GM19463 (cell line): ENCODE data around the gene FBXL4.
"Not testable (repeated sequence)": the region's sequence is repeated elsewhere in the genome, so short reads cannot be mapped to it uniquely, and the experiment has no call there.

Source experiments
- ATAC-seq: cut with Tn5 transposase; IDR thresholded peaks from one replicate; pipeline ENCODE4 v1.9.1; 2021; ENCODE audit warnings: mild to moderate bottlenecking, moderate library complexity; ENCODE audit not compliant: unreplicated experiment

FBXL4 gene

DNA sequence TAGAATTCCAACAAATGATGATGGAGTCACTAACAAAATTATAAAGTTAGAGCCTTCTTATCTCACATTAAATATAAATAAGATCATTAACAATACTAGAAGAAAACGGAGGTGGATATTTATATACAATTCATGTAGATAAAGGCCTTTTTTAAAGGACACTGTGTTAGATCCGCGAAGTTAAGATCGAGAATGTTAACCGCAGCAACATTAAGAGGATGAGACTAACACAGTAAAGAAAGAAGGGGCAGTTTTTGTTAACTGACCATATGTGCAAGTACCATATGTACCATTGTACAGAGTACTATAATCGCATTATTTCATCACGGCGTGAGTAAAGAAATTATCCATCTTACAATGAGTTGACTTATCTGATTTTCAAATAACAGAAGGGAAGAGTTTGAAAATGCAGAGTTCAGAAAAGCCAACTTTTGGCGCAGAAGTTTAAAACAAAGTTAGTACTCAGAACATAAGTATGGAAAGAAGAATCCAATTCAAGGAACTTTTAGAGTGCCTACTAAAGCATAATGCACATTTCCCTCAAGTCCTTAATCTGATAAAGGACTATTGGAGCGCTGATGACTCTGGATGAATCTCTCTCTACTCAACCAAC, 1.4 kb downstream of the FBXL4 start:
- no peak for ATAC-seq

DNA sequence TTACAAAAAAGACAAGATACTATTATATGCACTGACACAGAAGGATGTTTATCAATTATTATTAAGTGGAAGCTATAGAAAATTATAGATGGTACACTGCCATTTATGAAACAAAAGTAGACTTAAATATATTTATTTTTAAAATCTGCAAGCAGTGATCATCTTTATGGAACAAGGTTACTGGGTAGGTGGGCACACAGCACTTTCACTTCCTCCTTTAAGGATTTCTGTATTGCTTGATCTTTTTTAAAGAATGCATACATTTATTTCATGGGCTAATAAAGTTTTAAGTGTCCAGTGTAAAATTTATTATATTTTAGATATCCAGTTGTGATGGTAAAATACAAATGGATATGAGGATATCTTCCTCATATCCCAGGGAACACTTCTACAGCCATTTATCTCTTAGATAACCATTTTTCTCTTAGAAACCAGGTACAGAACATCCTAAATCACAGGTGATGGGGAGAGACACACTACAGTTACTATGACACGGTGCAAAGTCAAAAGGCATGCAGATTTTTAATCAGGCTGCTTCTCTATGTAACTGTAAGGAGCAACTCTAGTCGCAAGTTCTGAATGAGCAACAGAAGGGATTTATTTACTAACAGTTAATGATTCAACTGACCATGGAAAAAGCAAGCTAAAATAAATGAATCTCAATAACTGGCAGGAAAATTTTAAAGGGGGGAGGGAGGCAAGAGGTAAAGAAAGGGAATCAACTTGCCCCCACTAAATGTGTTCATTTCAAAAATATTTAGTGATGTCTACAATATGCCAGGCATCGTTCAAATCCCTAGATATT, 2.2 kb downstream of the FBXL4 start:
- no peak for ATAC-seq

- no peak for ATAC-seq
Observed at GRCh38 chr6:98944598-98945081, 3.1 kb downstream of the FBXL4 start.

- no peak for ATAC-seq
Observed at GRCh38 chr6:98944168-98944567, 3.6 kb downstream of the FBXL4 start.

DNA sequence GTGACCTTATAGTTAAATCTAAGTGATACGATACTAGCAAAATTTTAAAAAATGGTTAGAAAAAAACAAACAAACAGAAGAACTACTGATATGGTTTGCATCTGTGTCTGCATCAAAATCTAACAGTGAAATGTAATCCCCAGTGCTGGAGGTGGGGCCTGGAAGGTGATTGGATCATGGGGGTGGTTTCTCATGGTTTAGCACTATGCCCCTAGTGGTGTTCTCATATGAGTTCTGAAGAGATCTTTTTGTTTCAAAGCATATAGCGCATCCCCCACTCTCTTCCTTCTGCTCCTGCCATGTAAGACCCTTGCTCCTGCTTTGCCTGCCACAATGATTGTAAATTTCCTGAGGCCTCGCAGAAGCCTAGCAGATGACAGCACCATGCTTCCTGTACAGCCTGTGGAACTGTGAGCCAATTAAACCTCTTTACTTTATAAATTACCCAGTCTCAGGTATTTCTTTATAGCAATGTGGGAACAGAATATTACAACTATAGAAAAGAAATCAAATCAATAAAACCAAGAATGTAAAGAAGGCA, 5.4 kb downstream of the FBXL4 start:
- ATAC-seq = no peak

DNA sequence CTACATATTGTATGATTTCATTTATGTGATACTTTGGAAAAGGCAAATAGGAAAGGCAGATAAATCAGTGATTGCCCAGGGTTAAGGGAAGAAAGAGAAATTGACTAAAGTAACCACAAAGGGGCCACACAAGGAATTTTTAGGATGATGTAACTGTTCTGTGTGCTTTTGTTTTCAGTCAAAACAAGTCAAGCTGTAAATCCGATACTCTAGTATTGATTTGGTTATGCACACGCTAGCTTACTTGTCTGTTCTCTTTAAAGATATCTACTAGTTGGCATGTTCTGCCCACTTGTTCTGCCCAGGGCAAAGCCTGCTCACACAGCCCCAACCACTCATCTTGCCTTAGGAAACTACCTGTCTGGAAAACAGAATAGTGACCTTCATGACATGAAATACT, 6.4 kb downstream of the FBXL4 start:
- peak; percentile 35 for ATAC-seq

DNA sequence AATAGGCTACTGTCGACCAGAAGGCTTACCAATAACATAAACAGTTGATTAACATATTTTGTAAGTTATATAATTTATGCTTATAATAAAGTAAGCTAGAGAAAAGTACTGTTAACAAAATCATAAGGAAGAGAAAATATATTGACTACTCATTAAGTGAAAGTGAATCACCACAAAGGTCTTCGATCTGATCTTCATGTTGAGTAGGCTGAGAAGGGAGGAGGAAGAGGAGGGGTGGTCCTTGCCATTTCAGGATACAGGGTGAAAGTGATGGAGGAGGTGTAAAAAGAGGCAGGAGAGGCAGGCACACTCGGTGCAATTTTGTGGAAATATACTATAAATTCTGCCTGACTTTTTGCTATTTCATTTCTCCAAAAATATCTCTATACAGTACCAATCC, 10.4 kb downstream of the FBXL4 start:
- ATAC-seq = no peak

GRCh38 chr6:98932381-98932780, 15.4 kb downstream of the FBXL4 start:
- no peak for ATAC-seq

GRCh38 chr6:98931696-98932095, 16.1 kb downstream of the FBXL4 start:
- no peak for ATAC-seq

- peak; percentile 58 for ATAC-seq
Observed at GRCh38 chr6:98929498-98930060, 18.2 kb downstream of the FBXL4 start.

- no peak for ATAC-seq
Observed at GRCh38 chr6:98928688-98929087, 19.1 kb downstream of the FBXL4 start.

DNA sequence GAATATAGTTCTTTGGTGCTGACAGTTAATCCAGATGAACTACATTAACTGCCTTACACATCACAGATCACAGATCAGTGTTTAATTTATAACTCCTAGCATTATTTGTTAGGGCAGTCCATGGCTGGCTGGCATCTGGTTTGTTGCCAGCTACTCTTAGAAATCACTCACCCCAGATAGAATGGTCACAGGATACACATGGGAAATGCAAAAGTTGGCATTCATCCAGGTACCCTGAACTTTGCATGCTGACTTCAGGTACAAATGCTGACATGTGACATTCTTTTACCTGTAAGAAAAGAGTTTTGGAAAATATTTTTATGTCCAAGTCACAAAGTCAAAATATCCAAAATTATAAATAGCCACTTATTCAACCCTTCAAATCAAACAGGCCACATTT, 20.2 kb downstream of the FBXL4 start:
- ATAC-seq = no peak

DNA sequence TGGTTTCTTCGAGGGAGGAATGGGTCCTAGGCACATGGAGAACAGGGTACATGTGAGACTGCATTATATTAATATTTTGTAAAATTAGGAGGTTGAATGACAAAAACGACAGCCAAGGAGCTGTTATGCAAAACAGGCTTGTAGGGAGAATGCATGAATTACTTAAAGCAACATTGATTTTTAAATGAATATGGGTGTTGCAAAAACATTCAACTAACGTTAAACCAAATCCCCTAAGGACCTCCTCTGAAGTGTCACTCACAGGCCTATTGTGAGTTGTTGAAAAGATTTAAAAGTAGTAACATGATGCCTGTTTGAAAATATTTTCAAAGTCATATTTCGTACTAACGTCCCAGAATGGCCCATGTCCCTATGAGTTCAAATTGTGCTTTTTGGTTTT, 21.9 kb downstream of the FBXL4 start:
- ATAC-seq = no peak

GRCh38 chr6:98924647-98925046, 23.1 kb downstream of the FBXL4 start:
- ATAC-seq = no peak

- ATAC-seq = peak; percentile 85
Observed at GRCh38 chr6:98920904-98921431, 26.8 kb downstream of the FBXL4 start.

DNA sequence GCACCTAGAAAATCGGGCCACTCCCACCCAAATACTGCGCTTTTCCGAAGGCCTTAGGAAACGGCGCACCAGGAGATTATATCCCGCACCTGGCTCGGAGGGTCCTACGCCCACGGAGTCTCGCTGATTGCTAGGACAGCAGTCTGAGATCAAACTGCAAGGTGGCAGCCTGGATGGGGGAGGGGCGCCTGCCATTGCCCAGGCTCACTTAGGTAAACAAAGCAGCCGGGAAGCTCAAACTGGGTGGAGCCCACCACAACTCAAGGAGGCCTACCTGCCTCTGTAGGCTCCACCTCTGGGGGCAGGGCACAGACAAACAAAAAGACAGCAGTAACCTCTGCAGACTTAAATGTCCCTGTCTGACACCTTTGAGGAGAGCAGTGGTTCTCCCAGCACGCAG, 36.8 kb downstream of the FBXL4 start:
- ATAC-seq = not testable (repeated sequence)

DNA sequence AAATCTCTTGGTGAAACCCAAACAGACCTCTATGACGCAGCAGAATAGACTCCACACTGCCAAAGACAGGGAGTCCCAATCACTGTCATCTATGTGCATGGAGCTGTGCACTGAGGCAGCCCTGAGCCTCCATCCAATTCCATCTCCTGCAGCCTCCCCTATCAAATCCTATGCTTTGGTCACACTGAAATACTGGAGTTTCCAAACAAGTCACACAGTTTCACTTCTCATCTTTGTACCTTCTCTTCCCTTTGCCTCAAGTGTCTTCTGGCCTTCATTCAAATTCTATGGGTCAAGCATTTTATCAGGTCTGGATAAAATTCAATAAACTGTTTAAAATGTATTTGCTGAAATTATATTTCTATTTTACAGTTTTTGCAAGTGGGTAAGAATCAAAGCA, 38.5 kb downstream of the FBXL4 start:
- ATAC-seq = no peak

GRCh38 chr6:98906342-98906741, 41.4 kb downstream of the FBXL4 start:
- not testable (repeated sequence) for ATAC-seq

DNA sequence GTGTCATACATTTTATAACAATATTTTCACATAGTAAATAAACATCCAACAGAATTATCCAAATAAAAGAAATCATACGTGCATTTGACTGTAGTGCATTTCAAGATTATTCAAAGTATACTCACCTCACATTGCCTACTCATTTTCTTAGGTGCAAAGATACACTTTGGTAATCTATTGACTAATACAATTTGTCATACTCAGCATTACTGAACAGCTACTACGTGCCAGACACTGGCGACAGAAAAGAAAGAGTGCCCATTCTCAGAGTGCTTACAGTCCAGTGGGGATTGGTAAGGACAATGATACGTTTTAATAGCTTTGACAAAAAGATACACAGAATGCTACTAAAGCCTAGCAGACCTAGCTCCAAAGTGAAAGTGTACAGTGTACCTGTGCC, 42.0 kb downstream of the FBXL4 start:
- ATAC-seq = no peak

DNA sequence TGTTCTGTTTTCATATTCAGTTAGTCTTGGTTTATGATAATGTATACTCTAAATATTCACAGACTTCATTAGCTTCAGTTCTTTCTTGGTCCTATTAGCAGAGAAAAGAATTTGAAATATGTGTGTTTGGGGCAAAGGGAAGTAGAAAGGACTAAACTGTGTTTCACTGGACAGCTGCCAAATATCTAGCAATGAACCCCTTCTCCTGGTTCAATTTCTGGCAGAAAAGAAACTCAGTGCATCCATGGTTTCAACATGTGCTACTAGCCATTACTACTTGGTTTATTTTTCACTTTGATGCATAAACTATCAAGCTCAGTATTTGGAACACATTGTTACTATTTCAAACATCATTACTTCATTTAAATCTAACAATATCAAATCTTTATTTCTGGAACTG, 43.6 kb downstream of the FBXL4 start:
- ATAC-seq = no peak

DNA sequence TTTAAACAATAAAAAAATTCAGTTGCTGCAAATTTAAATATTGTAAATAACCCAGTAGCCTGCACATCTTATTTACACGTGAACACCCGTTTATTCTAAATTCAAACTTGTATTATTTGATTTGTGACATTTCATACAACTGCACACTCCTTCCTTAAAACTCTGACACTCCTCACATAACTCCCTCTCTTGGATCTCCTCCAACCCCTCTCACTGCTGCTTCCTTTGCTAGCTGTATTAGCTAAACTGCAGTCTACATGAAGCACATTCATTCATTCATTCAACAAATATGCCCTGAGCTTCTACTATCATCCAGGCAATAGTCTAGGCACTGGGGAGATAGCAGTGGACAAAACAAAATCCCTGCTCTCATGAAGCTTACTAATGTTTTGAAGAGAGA, 47.0 kb downstream of the FBXL4 start:
- ATAC-seq = no peak

- no peak for ATAC-seq
Observed at GRCh38 chr6:98894810-98895209, 52.9 kb downstream of the FBXL4 start.
